Measurements from ENCODE around the gene CITED2.

GRCh38 chr6:139402876-139403386, 28.5 kb upstream of the CITED2 start:
- TF ChIP-seq EZH2 (IDR thresholded peaks at IDR 0.05; ENCODE audit: low read depth), result no peak
- no peak for TF ChIP-seq CTCF (conservative IDR thresholded peaks at IDR 0.05)

Data from PC-9 (cell line).